Neuron (in vitro differentiated cells): ENCODE results near the gene HOXD13.
A peak's percentile ranks its signal among the peaks of the same experiment; 100 is the strongest.

Experiments
- H2AFZ ChIP-seq: one replicate; pipeline ENCODE4 v1.6.1; 2013; ENCODE audit warnings: low read depth, mild to moderate bottlenecking, inconsistent platforms, low read length, moderate library complexity
- H3K27me3 ChIP-seq: one replicate; pipeline ENCODE4 v1.6.1; 2013; ENCODE audit warnings: low read length; ENCODE audit not compliant: insufficient read depth
- H3K36me3 ChIP-seq: one replicate; pipeline ENCODE4 v1.6.1; 2013; ENCODE audit warnings: low read length; ENCODE audit not compliant: insufficient read depth
- H3K4me1 ChIP-seq: one replicate; pipeline ENCODE4 v1.6.1; 2013; ENCODE audit warnings: low read length; ENCODE audit not compliant: insufficient read depth
- H3K4me3 ChIP-seq: 2 replicates; pipeline ENCODE4 v1.5.1; 2013; ENCODE audit warnings: mild to moderate bottlenecking, low read length, moderate library complexity
- H3K9me3 ChIP-seq: one replicate; pipeline ENCODE4 v1.6.1; 2013; ENCODE audit warnings: low read length

Gene HOXD13

DNA sequence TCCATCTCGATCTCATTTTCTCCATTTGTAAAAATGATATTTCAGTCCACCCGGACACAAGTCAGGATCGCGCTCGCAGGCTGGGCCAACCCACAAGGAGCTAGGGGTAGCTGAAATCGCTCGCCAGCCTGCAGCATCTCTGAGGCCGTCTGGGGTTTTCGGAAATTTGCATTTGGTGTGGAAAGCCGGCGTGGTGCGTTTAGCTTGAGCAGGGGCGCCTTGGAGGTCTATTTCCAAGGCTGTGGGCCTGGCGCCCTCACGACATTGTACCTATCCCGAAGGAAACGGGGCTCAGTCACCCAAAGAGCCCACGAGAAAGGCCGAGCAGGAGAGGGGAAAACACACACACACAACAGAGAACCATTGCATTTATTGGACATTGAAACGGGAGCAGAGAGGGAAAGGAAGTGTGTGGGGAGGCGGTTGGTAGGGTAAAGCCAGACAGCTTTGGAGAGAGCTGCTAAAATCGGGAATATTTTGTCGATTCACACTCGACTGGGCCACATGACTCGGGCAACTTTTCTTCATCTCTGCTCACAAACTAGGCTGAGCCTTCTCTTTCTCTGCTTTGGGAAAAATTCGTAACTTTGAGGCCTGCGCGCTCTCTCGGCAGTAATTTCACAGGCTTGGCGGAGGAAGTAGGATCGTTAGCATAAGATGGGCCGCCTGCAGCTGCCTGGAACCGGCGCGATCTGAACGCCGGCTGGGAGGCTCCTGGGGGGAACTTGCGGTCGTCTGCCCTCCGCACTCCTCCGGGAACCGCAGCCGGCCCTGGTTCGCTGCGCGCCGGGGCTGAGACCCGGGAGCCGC, 35.9 kb downstream of the HOXD13 start:
- H3K36me3 ChIP-seq = no peaks in the 10 kb centered on the region
- no peak overlapping the region for H3K4me3 ChIP-seq
- peaks cover 89% of the 10 kb centered on the region for H3K27me3 ChIP-seq
- H3K4me1 ChIP-seq = no peaks in the 10 kb centered on the region
- H2AFZ ChIP-seq = peak overlapping the region; percentile 93
- no peaks in the 10 kb centered on the region for H3K9me3 ChIP-seq

DNA sequence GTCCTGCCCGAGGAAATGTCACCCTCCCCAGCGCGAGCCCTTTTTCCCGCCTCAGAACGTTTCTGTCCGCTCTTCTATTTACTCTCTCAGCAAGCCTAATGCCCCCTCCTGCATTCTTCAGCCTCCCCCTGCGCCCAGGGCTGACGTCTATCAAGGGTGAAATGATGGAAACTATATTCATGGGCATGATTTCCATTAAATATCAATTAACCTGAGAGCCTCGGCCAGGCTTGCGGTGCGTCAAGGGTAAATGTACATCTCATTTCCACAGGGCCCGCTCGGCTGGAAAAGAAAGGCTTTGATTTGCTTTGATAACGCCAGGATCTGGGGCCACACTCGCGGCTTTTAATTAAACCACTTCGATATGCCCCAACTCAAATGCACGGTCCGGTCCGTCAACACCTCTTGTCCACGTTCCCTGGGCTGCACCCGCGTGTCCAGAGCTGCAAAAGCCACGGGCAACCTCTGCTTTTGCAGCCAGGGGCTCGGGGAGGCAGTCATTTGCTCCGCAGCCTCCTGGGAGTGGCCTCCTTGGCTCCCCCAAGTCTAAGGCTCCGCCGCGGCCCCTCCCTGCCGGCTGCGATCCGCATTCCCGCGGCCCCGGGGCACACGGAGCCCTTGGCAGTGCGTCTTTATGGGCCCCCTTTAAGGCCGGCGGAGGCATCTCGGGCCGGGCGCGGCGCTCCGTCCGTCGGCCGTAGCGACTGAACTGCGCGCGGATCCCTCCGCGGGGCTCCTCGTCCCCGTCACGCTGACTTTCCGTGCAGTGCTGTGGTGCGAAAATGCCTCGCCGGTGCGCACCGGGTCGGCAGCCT, 36.7 kb downstream of the HOXD13 start, which contains the start of gene HOXD8:
TSS of gene HOXD8 (plus strand) at position 724 of the 815 bp plus-strand sequence. CDS start 662 bp downstream, outside the sequence.
- no peaks in the 10 kb centered on the region for H3K9me3 ChIP-seq
- peak within 1 kb of the TSS; percentile 93 for H2AFZ ChIP-seq
- H3K36me3 ChIP-seq = no peaks in the 10 kb centered on the region
- H3K4me1 ChIP-seq = no peaks in the 10 kb centered on the region
- peak within 1 kb of the TSS; percentile 23 for H3K4me3 ChIP-seq
- peaks cover 89% of the 10 kb centered on the region for H3K27me3 ChIP-seq

DNA sequence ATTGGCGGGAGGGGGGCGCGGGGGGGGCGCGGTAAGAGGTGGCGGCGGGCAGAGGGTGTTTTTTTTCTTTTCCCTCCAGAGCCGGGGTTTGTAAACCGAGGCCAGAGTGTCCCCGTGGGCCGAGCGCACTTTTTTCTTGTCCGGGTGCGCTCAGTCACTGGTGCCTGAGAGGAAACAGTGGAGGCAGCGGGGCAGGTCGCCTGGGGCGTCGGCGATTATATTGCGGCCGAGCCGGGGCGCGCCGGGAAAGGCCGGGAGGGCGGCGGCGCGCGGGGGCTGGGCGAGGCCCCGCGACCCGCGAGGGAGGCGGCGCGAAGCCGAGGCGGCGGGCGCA, 37.3 kb downstream of the HOXD13 start:
- Histone ChIP-seq H2AFZ (peak overlapping the region; percentile 93), H3K36me3 (no peaks in the 10 kb centered on the region), H3K9me3 (no peaks in the 10 kb centered on the region), H3K27me3 (peaks cover 89% of the 10 kb centered on the region), H3K4me3 (peak overlapping the region; percentile 23), H3K4me1 (no peaks in the 10 kb centered on the region)

DNA sequence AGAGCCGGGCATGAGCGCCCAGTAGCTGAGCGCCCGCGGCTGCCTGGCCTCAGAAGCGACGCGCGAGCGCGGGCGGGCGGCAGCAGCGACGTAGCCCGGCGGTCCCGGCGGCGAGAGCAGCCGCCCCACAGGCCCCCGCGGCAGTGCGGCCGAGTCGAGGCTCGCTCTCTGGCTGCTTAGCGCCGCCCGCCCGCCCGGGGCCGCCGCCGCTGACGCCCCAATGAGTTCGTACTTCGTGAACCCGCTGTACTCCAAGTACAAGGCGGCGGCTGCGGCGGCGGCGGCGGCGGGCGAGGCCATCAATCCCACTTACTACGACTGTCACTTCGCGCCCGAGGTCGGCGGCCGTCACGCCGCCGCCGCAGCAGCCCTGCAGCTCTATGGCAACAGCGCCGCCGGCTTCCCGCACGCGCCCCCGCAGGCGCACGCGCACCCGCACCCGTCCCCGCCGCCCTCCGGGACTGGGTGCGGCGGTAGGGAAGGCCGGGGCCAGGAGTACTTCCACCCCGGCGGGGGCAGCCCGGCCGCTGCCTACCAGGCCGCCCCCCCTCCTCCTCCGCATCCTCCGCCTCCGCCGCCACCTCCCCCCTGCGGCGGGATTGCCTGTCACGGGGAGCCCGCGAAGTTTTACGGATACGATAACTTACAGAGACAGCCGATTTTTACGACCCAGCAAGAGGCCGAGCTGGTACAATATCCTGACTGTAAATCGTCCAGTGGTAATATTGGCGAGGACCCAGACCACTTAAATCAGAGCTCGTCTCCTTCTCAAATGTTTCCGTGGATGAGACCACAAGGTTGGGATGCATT, 37.8 kb downstream of the HOXD13 start:
- Histone ChIP-seq H3K9me3 (no peaks in the 10 kb centered on the region), H3K27me3 (peaks cover 89% of the 10 kb centered on the region), H3K4me1 (no peaks in the 10 kb centered on the region), H3K4me3 (peak overlapping the region; percentile 23), H3K36me3 (no peaks in the 10 kb centered on the region), H2AFZ (peak overlapping the region; percentile 93)

DNA sequence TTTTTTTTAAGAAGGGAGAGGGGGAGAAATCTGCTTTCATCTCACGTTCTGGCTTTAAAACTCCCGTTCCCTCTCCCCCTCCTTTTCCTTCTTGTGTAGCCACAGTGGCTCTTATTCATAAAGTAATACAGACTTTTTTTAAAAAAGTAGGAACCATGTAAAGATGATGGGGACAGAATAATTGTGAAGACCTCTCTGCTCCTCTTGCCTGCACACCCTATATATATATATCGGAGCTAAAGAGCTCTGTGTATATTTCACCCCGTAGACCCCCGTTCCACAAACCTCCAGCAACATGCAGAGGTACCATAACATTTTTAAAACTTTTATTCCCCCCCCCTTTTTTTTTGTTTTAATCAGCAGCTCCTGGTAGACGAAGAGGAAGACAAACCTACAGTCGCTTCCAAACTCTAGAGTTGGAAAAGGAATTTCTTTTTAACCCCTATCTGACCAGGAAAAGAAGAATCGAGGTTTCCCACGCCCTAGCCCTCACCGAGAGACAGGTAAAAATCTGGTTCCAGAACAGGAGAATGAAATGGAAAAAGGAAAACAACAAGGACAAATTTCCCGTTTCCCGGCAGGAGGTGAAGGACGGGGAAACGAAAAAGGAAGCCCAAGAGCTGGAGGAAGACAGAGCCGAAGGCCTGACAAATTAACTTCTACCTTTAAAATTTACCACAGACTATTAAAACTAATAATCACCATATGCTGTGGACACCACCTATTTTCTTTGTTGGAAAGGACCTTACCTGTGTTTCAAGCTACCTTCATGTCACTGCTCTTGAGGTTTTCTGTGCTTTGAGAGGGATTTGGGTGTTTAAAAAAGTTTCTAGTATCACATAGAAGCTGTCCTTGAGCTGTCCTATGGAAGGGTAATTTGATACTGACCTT, 38.7 kb downstream of the HOXD13 start:
- Histone ChIP-seq H3K36me3 (no peaks in the 10 kb centered on the region), H3K9me3 (peaks cover 3% of the 10 kb centered on the region), H3K4me3 (no peak overlapping the region), H3K4me1 (no peaks in the 10 kb centered on the region), H3K27me3 (peaks cover 89% of the 10 kb centered on the region), H2AFZ (no peak overlapping the region)

DNA sequence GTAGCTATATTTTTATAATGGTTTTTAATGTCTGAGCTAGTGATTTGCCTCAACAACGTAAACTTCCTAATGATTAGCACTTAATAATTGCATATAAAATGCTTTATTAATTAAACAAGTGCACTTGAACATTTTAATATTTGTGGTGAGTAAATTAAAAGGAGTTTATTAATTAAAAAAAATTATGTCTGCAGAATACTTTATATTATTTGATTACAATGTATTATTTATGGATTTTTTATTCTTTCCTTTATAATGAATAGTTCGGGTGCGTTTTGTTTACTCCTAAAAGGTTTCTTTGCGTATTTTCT, 39.3 kb downstream of the HOXD13 start:
- Histone ChIP-seq H3K4me3 (no peak overlapping the region), H3K4me1 (no peaks in the 10 kb centered on the region), H3K27me3 (peaks cover 90% of the 10 kb centered on the region), H3K9me3 (peaks cover 3% of the 10 kb centered on the region), H3K36me3 (no peaks in the 10 kb centered on the region), H2AFZ (no peak overlapping the region)

DNA sequence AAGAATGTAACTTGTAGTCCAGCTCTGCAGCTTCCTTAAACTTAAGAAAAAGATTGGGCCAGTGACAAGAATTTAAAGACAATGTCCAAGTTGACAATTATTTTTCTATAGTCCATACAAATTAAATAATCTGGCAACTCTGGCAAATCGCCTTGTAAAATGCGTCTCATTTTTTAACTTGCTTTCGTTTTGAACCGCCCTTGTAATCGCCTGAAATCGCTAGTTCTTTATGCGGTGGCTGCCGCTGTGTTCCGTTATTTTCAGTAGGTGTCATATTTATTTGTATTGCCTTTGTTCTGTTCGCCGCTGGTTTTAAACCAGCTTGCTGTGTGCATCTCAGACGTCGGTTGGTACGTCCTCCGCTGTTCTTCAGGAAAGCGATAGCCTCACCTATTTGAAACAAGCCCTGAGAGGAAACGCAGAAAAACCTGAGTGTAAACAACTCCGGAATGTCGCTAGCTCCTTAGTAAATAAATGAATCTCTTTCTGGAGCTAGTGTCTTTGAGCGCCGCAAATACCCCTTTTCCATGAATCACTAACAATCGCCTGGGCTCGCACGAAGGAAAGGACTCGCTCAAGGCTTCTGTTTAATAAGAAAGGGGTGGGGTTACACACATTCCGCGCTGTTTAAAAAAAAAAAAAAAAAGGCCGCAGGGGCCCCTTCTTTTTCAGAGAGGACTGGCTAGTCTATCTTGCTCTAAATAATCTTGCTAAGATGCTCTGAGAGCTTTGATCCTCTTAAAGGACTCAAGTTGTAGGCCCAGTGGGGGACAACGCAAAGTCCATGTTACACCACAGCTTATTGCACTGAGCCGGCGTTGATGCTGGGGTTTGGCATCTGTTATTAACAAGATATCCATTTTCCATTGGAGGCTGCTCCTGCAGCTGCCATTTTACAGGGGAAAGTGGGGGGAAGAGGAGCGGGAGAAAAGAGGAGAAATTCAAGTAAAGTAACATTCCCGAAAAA, 40.0 kb downstream of the HOXD13 start:
- no peak overlapping the region for H2AFZ ChIP-seq
- H3K4me3 ChIP-seq = no peak overlapping the region
- peaks cover 92% of the 10 kb centered on the region for H3K27me3 ChIP-seq
- no peaks in the 10 kb centered on the region for H3K4me1 ChIP-seq
- H3K9me3 ChIP-seq = peaks cover 3% of the 10 kb centered on the region
- H3K36me3 ChIP-seq = no peaks in the 10 kb centered on the region

DNA sequence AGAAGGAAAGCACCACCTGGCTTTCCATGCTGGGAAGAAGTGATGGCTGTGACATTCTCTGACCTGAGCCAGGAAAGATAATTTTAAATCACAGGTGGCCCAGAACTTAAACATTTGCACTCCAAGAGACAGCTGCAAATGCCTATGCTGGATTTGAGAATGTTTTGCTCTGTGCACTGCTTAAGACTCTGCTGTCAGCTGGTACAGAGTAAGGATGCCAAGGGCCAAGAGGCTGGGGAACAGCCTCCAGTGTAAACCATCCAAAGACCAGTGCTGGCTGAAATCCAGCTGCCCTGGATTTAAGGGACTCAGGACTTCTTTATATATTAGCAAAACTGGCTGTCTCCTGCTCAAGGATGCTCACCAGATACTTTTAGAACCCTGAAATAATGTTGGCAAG, 40.9 kb downstream of the HOXD13 start:
- H3K27me3 ChIP-seq = peaks cover 92% of the 10 kb centered on the region

DNA sequence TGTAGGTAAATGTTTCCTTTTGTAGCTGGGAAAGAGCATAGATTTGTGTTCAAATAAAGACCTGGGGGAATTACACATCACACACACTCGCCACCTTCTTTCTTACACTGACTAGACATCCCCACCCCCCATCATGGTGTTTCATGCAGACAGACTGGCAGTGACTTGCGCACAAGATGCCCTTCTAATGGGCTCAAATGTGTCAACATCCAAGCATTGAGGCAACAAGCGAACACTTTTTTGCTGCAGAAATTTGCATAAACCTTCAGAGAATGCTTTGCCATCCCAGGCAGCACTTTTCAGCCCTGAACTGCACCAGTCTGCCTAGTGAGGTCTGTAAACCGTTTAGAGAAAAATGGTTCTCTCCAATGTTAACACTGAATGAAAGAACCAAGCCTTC, 41.5 kb downstream of the HOXD13 start:
- Histone ChIP-seq H2AFZ (no peak overlapping the region), H3K36me3 (no peaks in the 10 kb centered on the region), H3K27me3 (peaks cover 92% of the 10 kb centered on the region), H3K9me3 (peaks cover 10% of the 10 kb centered on the region), H3K4me1 (no peaks in the 10 kb centered on the region), H3K4me3 (no peak overlapping the region)

More for the DNA sequence above, 40.9 kb downstream of the HOXD13 start:
- H2AFZ ChIP-seq = no peak overlapping the region
- H3K9me3 ChIP-seq = peaks cover 6% of the 10 kb centered on the region
- H3K4me1 ChIP-seq = no peaks in the 10 kb centered on the region
- H3K4me3 ChIP-seq = no peak overlapping the region
- no peaks in the 10 kb centered on the region for H3K36me3 ChIP-seq

DNA sequence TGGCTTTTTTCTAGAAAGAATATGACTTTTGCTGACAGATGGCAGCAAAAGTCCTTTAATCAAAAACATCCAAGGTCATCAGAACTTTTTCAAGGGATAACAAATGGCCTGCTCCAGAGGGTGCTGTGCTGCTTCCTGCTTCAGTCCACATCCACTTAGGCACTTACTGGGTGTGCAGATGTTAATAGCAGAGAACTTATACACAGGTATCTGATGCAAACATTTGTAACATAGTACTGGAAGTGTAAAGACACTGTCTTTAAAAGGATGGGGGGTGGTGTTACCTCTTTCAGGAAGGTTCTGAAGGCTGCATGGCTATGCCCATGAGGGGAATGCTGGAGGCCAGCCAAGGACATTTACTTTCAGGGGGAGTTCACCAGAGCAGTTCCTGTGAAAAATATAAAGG, 42.5 kb downstream of the HOXD13 start:
- no peaks in the 10 kb centered on the region for H3K36me3 ChIP-seq
- H3K9me3 ChIP-seq = peaks cover 12% of the 10 kb centered on the region
- no peak overlapping the region for H3K4me3 ChIP-seq
- no peak overlapping the region for H2AFZ ChIP-seq
- H3K4me1 ChIP-seq = no peaks in the 10 kb centered on the region
- H3K27me3 ChIP-seq = peaks cover 96% of the 10 kb centered on the region

DNA sequence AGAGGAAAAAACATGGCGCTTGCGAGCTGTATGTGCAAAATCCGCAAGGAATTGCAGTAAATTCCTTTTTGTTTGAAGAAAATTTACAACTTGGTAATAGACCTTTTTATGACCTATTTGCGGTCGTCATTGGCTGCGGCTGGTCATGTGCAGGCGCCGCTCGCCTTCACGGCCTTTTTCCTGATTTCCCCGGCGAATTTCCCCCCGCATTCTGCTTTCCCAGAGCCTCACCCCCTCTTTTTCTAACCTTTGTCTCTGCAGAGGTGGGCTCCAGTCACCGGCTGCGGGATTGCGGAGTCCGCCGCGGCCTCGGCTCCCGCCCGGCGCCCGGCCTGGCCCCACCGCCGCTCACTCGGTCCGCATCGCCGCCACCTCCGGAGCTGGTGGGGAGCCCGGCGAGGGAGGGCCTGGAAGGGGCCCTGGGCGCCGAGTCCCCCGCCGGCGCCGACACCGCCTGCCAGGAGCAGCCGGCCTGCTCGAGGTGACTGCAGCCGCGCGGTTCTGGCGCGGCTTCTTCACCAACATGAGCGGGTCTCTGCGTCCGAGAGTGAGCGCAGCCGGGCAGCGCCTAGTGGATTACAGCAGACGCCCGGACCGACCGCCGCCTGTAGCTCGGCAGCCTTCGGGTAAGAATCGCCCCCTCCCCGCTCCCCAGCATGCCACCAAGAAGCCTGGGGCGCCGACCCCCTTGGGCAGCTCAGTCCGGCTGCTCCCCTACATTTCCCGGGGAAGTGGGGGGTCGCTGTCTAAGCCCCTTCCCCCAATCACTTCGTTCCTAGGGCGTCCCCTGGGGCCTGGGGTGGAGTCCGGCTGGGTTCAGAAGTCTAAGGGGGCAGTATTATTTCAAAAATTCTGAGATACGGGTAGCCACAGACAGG, 44.1 kb downstream of the HOXD13 start:
- H3K27me3 ChIP-seq = peaks cover 95% of the 10 kb centered on the region

More for the DNA sequence above, 44.1 kb downstream of the HOXD13 start:
- H3K4me1 ChIP-seq = no peaks in the 10 kb centered on the region
- peaks cover 12% of the 10 kb centered on the region for H3K9me3 ChIP-seq
- H2AFZ ChIP-seq = peak overlapping the region; percentile 71
- peak overlapping the region; percentile 4 for H3K4me3 ChIP-seq
- H3K36me3 ChIP-seq = no peaks in the 10 kb centered on the region
